ENCODE measurements around the gene ALG10B.
A peak's percentile ranks its signal among the peaks of the same experiment; 100 is the strongest.
"Not testable (repeated sequence)": the region's sequence is repeated elsewhere in the genome, so short reads cannot be mapped to it uniquely, and the experiment has no call there.

ALG10B gene

GRCh38 chr12:38316391-38317129, at the start of gene ALG10B:
Gene ALG10B (plus strand): TSS chr12:38316774. CDS start chr12:38316894, 120 bp downstream.
- peak; percentile 79 to 93 (median 86) for DNase-seq

- DNase-seq: no peak
Measured at GRCh38 chr12:38268612-38269011, 48.0 kb upstream of the ALG10B start.

DNA sequence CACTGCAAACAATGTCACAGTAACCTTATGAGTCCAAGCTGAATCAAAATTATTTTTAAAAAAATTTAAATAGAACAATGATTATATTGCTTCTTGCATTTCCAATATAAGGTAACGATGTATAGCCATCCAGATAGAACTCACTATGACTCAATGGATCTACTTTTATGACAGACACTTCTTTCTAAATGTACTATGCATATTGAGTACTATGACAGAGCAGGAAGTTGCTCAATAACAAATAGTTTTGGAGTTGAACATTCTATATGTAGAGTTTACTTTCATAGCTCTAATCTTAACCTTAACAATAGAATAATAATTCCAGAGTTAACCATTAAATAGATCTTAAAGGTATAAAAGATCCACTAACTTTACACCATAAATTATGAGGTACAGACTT, 46.7 kb upstream of the ALG10B start:
- DNase-seq: no peak

DNA sequence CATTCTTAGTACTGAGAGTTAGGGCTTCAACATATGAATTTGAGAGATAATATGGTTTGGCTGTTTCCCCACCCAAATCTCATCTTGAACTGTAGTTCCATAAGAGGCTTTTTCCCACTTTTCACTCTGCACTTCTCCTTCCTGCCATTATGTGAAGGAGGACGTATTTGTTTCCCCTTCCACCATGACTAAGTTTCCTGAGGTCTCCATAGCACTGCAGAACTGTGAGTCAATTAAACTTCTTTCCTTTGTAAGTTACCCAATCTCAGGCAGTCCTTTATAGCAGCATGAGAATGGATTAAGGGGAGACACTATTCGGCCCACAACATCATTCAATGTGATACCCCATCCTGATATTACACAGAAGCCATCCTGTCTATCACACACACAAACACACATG, 36.8 kb upstream of the ALG10B start:
- DNase-seq: no peak

- no peak for DNase-seq
Measured at GRCh38 chr12:38282886-38283285, 33.7 kb upstream of the ALG10B start.

GRCh38 chr12:38289396-38289795, 27.2 kb upstream of the ALG10B start:
- no peak for DNase-seq

- no peak for DNase-seq
Measured at GRCh38 chr12:38291160-38291559, 25.4 kb upstream of the ALG10B start.

DNA sequence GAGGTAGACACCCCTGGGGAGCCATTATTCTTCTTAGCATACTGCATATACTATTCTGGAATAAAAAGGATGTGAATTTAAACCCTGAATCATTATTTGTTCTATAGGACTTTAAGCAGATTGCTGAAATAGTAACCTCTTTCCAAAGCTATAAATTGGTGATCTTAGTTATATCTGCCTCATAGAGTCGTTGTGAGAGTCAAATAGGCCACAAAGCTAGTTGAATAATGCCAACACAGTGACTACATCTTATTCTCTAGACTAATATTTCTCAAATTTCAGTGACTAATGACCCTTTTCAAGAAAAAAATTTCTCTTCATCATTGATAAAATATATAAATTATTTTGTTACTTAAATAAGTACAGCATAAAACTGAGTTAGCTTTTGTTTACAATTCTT, 13.6 kb upstream of the ALG10B start:
- not testable (repeated sequence) for DNase-seq

- not testable (repeated sequence) for DNase-seq
Measured at GRCh38 chr12:38321966-38322365, 5.4 kb downstream of the ALG10B start.

DNA sequence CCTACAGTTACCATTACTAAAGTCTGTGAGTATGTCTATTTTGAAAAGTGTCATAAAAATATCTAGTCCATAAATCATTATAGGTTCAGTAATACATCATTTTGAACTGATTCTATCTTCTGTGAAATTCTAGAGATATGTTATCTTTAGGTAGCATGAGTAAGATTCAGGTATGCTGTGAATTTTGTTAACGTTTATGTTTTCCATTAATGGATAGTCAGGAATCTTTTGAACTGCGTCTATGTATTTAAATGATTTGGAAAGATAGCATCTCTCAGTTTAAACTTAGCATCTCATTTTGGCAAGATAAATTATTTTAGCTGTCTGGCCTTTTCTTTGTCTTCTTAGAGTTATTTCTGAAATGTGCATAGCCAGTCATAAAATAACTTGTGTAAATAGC, 8.3 kb downstream of the ALG10B start:
- no peak for DNase-seq

DNA sequence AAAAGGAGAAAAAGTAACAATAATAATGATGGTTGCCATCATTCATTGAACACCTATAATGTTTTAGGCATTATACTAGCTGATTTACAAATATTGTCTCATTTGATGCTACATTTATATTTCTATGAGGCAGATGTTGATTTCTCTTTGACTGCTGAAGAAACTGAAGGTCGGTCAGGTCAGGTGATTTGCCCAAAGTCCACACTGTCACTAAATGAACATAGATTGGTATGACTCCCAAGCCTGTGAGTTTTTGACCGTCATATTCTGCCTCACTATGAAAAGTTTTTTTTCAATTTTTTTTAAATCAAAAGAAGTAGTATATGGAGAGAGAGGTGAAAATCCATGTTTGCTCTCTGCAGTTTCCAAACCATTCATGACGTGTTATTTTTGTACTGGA, 10.8 kb downstream of the ALG10B start:
- DNase-seq: no peak

GRCh38 chr12:38328306-38328895, 11.8 kb downstream of the ALG10B start:
- DNase-seq: no peak

DNA sequence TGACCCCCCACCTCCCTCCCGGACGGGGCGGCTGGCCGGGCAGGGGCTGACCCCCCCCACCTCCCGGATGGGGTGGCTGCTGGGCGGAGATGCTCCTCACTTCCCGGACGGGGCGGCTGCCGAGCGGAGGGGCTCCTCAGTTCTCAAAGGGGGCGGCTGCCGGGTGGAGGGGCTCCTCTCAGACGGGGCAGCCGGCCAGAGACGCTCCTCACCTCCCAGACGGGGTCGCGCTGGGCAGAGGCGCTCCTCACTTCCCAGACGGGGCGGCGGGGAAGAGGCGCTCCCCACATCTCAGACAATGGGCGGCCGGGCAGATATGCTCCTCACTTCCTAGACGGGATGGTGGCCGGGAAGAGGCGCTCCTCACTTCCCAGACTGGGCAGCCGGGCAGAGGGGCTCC, 13.8 kb downstream of the ALG10B start:
- not testable (repeated sequence) for DNase-seq

DNA sequence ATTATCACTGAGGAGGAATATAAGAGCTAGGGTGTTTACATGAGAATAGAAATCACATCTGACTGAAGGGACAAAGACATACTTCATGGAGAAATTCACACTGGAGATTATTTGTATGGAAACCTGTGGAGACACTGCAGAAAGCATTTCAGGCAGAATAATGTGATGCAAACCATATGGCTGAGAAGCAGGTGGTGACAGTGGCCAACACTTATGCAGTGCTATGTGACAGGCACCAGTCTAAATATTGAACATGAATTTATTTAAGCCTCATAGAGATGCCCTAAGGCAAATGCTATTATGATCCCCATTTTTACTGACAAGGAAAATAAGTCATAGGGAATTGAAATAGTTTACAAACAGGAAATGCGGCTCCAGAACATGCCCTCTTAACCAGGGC, 16.2 kb downstream of the ALG10B start:
- DNase-seq: no peak

DNA sequence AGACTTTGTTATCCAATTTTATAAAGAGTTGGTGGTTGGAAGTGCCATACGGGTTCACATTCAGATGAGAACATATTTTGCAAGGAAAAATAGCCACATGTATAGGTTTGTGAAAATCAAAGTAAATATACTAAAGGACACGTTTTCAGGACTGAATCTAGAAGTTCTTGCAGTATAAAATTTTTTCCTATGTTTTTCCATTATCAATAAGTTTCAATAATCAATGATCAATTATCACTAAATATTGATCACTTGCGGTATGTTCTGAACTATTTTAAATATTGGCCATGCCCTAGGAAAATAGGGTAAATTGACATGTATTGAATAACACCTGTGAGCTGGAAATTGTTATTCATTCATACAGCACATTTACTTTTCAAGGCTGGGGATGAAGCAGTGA, 25.9 kb downstream of the ALG10B start:
- no peak for DNase-seq

- DNase-seq: not testable (repeated sequence)
Measured at GRCh38 chr12:38343256-38343655, 26.7 kb downstream of the ALG10B start.

- DNase-seq: not testable (repeated sequence)
Measured at GRCh38 chr12:38343916-38344315, 27.3 kb downstream of the ALG10B start.

DNA sequence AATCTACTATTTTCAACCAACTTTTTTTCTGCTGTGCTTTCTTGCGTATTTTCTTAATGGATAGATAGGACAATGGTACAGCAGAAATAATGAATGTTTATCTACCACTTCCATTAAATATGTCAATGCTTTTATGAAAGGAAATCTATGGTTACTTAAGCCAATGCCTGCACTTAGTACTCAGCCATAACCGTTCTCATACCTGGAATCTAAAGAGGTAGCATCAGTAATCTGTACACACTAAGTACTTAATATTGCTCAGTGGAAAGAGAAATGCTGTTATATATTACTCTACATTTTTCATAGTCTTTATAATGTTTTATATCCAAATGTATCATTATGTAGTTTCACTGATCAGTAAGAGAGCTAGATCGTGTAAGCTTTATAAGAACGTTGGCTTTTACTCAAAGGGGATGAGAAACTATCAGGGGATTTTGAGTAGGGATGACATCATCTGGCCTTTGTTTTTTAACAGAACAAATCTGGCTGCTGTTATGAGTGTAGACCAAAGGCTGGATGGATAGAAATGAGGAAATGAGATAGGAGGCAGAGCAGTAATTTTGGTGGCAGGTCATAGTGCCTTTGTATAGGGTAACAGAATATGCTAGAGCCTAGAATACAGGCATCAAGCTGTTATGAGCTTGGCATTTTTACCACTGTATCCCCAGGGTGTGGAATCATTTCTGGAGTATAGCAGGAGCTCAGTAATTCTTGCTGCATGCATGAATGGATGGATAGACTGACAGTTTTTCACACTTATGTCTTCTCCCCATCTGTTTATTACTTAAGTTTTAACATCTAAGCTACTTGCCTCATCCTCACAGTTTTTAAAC, 34.0 kb downstream of the ALG10B start:
- DNase-seq: no peak

DNA sequence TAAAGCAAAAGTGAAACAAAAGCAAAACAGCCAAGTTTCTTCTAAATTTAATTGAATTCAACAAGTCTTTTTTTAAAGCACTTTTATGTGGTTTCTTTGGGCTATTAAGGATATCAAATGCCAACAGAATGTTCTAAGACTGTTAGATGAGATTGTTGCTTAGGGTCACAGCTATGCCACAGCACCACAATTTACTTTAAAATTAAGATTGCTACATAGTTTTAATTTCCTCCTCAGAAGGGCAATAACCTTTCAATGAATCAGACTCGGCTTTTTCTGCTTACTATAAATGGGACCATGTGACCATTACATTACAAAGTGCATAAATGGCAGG, 34.6 kb downstream of the ALG10B start:
- DNase-seq: not testable (repeated sequence)

- no peak for DNase-seq
Measured at GRCh38 chr12:38367506-38367905, 50.9 kb downstream of the ALG10B start.

- DNase-seq: no peak
Measured at GRCh38 chr12:38370311-38370710, 53.7 kb downstream of the ALG10B start.

- DNase-seq: no peak
Measured at GRCh38 chr12:38373784-38374183, 57.2 kb downstream of the ALG10B start.

- no peak for DNase-seq
Measured at GRCh38 chr12:38374751-38375150, 58.2 kb downstream of the ALG10B start.

Data from activated naive CD4-positive, alpha-beta T cell (primary cell).